Body of pancreas (tissue), 4 donors: Measurements from ENCODE around the gene YEATS2.

Source experiments
- CTCF ChIP-seq, 7 experiments: fragments of 450-650 bp in 4 of 7; fragments of 200-600 bp in 3 of 7; sonication (generic) in 3 of 7; IDR thresholded peaks; one replicate each; pipeline ENCODE4 v1.5.1; 2016 to 2019; ENCODE audit warnings: antibody characterized with exemption in 7 of 7
- POLR2A ChIP-seq, 3 donors: fragments of 450-650 bp; IDR thresholded peaks; one replicate each; pipeline ENCODE4 v1.6.1; 2016; ENCODE audit warnings: antibody characterized with exemption in 3 of 3, mild to moderate bottlenecking in 2 of 3

- no peak for TF ChIP-seq CTCF (IDR thresholded peaks at IDR 0.05)
- TF ChIP-seq POLR2A (IDR thresholded peaks at IDR 0.05): no peak
Measured at GRCh38 chr3:183807881-183808280, 110.3 kb downstream of the YEATS2 start.
